GM23338 (cell line): ENCODE measurements around the gene TMEM250.

ENCODE experiments used
- EZH2 ChIP-seq: fragments of 200-600 bp; sonication (generic); IDR thresholded peaks from one replicate; pipeline ENCODE4 v1.8.0; 2017; ENCODE audit warnings: antibody characterized with exemption, mild to moderate bottlenecking, low read depth; ENCODE audit not compliant: unreplicated experiment
- EZH2phosphoT487 ChIP-seq: fragments of 200-600 bp; sonication (generic); IDR thresholded peaks from one replicate; pipeline ENCODE4 v1.8.1; 2018; ENCODE audit warnings: antibody characterized with exemption; ENCODE audit not compliant: unreplicated experiment
- POLR2AphosphoS5 ChIP-seq: IDR thresholded peaks from 2 replicates; pipeline ENCODE4 v1.6.1; 2016; ENCODE audit warnings: antibody characterized with exemption, low read depth
- ZNF114 ChIP-seq: fragments of 250-450 bp; sonication (Bioruptor Pico); IDR thresholded peaks from 2 replicates; pipeline ENCODE4 v1.5.0; 2020; ENCODE audit warnings: mild to moderate bottlenecking, moderate library complexity
- TF ChIP-seq, protein P1 (sequence below), 2 experiments: fragments of 200-600 bp in 1 of 2; sonication (generic) in 1 of 2; conservative IDR thresholded peaks; 2 replicates each; pipeline versions ENCODE4 v1.5.1 to v1.6.1; 2016 to 2017; ENCODE audit warnings: antibody characterized with exemption in 2 of 2, low read depth in 2 of 2, mild to moderate bottlenecking in 2 of 2, moderate library complexity in 1 of 2

DNA sequence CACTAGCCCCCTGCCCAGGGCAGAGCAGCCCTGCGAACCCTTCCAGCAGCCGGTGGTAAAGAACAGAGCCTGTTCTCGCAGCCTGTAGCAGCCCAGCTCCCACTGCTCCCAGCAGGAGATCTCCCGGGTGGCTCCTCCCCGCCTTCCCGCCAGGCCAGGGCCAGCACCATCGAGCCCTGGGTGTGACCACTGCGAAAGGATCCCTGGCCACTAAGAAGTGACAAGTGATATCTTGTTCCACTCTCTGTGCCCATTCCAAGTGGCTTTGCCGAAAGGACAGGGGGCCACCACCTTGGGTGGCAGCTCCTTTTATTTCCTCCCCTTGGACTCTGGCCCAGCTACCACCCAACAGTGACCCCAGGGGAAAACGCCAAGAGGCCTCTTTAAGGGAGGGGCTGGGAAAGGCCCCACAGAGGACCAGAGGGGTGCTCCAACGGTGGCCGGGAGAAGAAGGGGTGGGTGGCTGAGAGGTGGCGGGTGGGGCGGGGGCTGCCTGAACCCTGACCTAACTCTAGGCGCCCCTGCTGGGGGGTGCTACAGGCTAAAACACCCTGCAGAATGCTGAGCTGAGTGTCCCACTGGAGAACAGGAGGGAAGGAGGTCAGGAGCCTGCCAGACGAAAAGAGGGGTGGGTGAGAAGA lies 25.2 kb downstream of the TMEM250 start:
- TF ChIP-seq EZH2, result no peak
- TF ChIP-seq, protein P1, sequence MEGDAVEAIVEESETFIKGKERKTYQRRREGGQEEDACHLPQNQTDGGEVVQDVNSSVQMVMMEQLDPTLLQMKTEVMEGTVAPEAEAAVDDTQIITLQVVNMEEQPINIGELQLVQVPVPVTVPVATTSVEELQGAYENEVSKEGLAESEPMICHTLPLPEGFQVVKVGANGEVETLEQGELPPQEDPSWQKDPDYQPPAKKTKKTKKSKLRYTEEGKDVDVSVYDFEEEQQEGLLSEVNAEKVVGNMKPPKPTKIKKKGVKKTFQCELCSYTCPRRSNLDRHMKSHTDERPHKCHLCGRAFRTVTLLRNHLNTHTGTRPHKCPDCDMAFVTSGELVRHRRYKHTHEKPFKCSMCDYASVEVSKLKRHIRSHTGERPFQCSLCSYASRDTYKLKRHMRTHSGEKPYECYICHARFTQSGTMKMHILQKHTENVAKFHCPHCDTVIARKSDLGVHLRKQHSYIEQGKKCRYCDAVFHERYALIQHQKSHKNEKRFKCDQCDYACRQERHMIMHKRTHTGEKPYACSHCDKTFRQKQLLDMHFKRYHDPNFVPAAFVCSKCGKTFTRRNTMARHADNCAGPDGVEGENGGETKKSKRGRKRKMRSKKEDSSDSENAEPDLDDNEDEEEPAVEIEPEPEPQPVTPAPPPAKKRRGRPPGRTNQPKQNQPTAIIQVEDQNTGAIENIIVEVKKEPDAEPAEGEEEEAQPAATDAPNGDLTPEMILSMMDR (conservative IDR thresholded peaks at IDR 0.05; ENCODE audit: low read depth in 2 of 2), result no peak
- no peak for TF ChIP-seq ZNF114 (CRISPR knock-in tag)
- no peak for TF ChIP-seq POLR2AphosphoS5
- no peak for TF ChIP-seq EZH2phosphoT487
